Stimulated activated CD4-positive, alpha-beta T cell treated with anti-CD3 and anti-CD28 coated beads, Interleukin-1b, Interleukin-23, amount 100 ng/mL, for 48 hours (primary cell): ENCODE data around the gene FXYD5.
A peak's percentile ranks its signal among the peaks of the same experiment; 100 is the strongest.
"Not testable (repeated sequence)": the region's sequence is repeated elsewhere in the genome, so short reads cannot be mapped to it uniquely, and the experiment has no call there.

Source experiments
- DNase-seq: peaks from one replicate; pipeline ENCODE4 v3.0.0-alpha.2; 2020

The FXYD5 gene

DNA sequence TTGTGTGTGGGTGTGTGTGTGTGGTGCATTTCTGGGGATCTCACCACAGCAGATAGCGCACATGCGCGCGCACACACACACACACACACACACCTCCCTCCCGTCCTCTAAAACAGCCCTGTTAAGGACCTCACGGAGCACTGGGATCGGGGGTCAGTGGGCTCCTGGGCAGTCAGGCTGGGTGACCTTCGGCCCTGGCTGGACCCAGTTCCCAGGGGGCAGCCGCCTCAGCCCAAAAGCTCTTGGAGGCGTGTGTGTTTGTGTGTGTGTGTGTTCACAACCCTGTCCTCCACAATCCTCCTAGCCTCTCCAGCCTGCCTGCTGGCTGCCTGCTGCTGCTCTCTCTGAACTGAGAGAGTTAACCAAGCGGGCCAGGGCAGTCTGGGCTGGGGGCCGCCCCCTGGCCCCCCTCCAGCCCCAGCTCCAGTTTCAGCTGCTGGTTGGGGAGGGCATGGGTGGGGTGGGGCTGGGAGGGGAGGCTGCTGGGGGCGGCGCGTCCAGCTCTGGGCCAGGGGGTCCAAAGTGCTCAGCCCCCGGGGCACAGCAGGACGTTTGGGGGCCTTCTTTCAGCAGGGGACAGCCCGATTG, 16.1 kb upstream of the FXYD5 start, which contains the start of gene FXYD1:
FXYD1 (plus strand) TSS at position 520 of the 588 bp plus-strand sequence. CDS start 1,256 bp downstream, outside the sequence.
- no peak for DNase-seq

- no peak for DNase-seq
Measured at GRCh38 chr19:35140207-35140961, 14.2 kb upstream of the FXYD5 start.

- peak; percentile 97 for DNase-seq
Measured at GRCh38 chr19:35140962-35141836, 13.3 kb upstream of the FXYD5 start.

DNA sequence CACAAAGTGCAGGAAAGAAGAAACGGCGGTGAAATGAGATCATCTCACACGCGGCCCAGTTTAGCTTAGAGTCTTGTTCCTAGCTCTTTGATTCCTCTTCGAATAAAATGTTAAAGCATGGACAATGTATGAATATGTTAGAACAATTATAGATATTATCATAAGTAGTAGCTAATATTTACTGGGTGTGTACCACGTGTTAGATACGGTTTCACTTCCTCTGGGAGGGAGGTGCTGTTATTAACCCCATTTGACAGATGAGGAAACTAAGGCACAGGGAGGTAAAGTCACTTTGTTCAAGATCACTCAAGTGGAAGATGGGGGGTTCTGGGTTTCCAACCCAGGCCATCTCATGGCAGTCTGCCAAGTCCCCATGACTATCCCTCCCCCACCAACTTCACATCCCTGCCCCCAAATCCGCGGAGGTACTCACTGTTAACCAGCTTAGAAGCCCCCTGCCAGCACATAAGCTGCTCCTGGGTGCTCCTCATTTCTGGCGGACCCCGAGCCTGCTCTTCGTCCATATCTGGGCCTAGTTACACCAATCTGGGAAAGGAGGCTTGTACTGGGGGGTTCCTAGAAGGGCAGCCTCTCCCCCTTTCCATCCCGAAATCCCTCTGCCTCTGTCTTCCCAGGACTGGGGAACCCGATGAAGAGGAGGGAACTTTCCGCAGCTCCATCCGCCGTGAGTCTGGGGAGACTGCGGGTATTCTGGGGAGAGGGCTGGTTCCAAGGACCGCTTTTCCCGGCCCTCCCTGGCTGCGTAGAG, 12.5 kb upstream of the FXYD5 start:
- DNase-seq: no peak

GRCh38 chr19:35142606-35143230, 11.8 kb upstream of the FXYD5 start:
- peak; percentile 66 for DNase-seq

DNA sequence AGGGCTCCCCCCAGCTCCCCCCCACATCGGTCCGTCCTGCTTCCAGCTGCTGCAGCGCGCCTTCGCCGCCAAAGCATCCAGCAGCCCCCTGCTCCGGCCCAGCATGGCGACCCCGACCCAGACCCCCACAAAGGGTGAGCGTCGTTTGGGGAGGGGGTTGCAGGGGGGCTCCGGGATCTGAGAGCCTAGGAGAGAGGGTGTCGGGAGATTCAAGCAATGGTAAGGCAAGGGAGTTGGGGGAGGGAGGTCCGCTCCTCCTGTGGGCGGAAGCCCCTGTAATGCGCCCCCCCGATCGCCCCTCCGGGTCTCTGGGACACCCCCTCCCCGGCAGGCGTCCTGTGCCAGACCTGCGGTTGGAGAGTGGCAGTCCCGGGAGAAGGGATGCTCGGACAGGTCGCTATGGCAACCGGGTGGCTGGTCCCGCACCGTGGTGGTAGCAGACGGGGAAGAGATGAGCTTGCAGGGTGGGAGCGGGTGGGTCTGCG, 11.3 kb upstream of the FXYD5 start, which contains the start of gene FXYD7:
FXYD7 (plus strand) TSS at position 25 of the 485 bp plus-strand sequence; CDS start at position 104, 79 bp downstream.
- DNase-seq: no peak

DNA sequence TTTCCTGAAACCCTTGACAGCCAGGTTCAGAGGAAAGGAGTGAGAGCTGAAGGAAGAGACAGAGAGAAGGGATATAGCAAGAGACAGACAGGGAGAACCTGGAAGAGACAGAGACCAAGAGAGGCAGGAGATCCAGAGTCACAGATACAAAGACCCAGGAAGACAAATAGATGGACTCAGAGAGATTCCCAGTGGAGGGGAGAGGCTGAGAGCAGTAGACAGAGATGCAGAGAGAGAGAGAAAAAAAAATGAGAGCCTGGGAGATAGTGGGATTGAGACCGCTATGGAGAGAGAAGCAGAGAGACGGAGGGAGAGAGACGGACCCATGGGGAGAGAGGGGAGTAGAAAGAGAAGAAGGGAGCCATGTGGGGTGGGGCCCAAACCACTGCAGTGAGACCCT, 10.7 kb upstream of the FXYD5 start:
- no peak for DNase-seq

- no peak for DNase-seq
Measured at GRCh38 chr19:35144259-35144599, 10.3 kb upstream of the FXYD5 start.

- no peak for DNase-seq
Measured at GRCh38 chr19:35144600-35145436, 9.7 kb upstream of the FXYD5 start.

GRCh38 chr19:35146746-35147459, 7.6 kb upstream of the FXYD5 start:
- DNase-seq: no peak

DNA sequence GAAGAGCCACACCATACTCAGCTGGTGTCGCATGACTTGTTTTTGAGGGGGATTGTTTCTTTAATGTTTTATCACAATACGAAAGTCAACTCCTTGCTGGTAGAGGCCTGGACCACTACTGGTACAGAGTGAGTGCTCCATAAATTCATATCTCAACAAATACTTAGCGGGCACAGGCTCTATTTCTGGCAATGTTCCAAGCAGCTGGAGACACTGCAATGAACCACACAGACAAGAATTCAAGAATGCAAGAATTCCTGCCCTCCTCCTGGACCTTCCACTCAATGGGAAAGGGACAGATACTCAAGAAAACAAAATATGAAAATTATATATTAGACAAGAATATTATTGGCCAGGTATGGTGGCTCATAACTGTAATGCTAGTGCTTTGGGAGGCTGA, 5.1 kb upstream of the FXYD5 start:
- no peak for DNase-seq

DNA sequence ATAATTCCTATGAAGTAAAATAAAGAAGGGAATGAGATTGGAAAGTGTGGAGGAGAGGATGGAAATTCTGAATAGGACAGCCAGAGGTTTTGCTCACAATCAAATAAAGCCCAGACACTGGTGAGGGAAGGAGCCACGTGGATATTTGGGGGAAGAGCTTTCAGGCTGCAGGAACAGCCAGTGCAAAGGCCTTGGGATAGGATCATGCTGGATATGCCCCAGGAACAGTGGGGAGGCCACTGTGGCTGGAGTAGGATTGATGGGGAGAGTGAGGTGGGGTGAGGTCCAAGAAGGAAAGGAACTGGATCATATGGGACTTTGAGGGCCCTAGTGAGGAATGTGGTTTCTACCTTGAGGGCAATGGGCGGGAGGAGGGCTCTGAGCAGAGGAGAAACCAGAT, 4.1 kb upstream of the FXYD5 start:
- DNase-seq: no peak

DNA sequence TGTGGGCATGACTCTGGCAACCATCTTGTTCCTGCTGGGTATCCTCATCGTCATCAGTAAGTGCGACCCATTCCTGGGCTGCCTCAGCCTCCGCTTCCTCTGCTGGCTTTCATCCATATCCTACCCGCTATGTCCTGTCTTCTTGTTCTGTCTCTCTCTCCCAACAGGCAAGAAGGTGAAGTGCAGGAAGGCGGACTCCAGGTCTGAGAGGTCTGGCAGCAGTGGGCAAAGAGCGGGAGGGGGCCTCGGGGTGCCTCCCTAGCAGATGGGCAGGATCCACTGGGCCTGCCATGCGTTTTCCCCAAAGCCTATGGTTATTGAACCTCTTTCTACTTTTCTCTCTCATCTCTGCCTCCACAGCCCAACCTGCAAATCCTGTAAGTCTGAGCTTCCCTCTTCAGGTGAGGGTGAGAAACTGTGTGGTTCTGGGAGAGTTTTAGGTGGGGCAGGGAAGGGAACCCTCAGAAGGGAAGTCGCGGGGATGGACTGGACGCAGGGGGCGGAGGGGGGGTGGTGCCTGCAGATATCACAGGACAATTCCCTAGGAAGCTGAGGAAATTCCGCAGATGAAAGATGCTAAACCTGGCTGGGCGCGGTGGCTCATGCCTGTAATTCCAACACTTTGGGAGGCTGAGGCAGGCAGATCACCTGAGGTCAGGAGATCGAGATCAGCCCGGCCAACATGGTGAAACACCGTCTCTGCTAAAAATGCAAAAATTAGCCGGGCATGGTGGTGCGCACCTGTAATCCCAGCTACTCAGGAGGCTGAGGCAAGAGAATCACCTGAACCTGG, 3.1 kb upstream of the FXYD5 start:
- DNase-seq: no peak

GRCh38 chr19:35153129-35153522, 1.4 kb upstream of the FXYD5 start:
- DNase-seq: not testable (repeated sequence)

- peak; percentile 82 for DNase-seq
Measured at GRCh38 chr19:35153701-35154524, 622 bp upstream of the FXYD5 start.

DNA sequence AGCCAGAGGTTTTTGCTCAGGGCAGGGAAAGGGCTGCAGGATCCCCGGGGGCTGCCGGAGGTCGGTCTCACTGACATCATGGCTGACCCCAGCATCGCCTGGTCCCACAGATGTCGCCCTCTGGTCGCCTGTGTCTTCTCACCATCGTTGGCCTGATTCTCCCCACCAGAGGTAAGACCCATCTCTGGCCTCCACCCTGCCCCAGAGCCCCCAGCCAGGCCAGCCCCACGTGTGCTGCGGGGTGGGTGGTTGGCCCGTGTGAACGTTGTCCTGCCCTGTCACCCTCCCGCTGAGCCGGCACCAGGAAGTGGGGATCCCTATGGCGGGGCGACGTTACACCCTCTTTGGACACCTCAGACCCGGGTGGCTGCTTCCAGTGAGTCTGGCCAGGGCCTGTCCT, 906 bp downstream of the FXYD5 start:
- peak; percentile 28 for DNase-seq

DNA sequence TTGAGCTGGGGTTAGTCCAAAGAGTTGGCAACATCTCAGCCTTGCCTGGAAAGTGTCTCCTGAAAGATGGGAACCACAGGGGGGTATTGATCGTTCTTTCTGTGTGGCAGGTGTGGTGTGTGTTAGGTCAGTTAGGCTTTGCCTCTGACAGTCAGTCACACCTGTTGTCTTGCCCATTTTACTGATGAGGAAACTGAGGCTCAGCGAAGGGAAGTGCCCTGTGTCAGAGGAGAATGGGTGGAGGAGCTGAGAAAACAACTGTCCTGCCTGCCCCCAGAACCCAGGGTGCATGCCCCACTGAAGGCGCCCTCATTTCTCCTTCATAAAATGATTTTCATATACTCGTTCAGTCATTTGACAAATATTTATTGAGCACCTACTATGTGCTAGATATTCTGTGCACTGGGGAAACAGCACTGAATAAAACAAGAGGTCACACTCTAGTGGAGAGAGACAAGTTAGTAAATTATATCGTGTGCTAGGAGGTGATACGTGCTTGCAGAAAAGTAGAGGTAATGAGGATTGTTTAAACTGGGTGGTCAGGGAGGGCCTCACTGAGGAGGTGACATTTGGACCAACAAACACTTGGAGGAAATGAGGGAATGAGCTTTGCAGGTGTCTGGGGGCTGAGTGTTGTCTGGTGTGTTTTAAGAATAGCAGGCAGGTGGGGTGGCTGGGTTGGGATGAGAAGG, 1.6 kb downstream of the FXYD5 start:
- DNase-seq: no peak

DNA sequence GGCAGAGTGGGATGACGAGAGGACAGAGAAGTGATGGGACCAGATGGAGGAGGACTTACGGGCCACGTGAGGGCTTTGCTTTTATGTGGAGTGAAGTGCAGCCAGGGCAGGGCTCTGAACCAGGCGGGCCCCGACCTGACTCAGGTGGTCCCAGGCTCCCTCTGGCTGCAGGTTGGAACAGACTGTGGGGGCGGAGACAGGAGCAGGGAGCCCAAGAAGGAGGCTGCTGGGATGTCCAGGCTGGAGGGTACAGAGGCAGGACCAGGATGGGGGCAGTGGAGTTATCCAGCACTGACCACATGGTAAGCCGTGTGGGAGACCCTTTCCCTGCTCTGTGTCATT, 2.1 kb downstream of the FXYD5 start:
- no peak for DNase-seq
